PC-9 (cell line): ENCODE results near the gene EVC2. TPM values are rescaled to one million over a fixed set of nuclear protein-coding genes. Genes with fewer than 3 reads are reported as not detected.

Experiments used
- BruUV-seq: library from RNA; stranded (reverse); fragments of 400-500 nt; replicated peaks from 2 replicates; lab custom pipeline; 2021; lab: Mats Ljungman, UMichigan
- CTCF ChIA-PET: fragments of 300-600 bp; sonication (Branson Sonifier 250); formaldehyde crosslinking; loops from one replicate; lab custom pipeline; 2022; ENCODE audit warnings: antibody characterized with exemption; lab: Charles Lee
- POLR2A ChIA-PET: fragments of 300-600 bp; sonication (Branson Sonifier 250); formaldehyde crosslinking; loops from one replicate; lab custom pipeline; 2022; ENCODE audit warnings: antibody characterized with exemption; ENCODE audit not compliant: unreplicated experiment; lab: Charles Lee
- DNase-seq, 2 experiments: peaks; one replicate each; pipeline versions ENCODE4 v3.0.0 to v3.0.0-alpha.2; 2015 to 2022; ENCODE audit warnings: mixed read lengths in 1 of 2
- H2AFZ ChIP-seq: fragments of 200-600 bp; sonication (generic); 2 replicates; pipeline ENCODE4 v1.8.1; 2017; ENCODE audit warnings: antibody characterized with exemption
- H3F3A ChIP-seq: fragments of 200-600 bp; sonication (generic); 2 replicates; pipeline ENCODE4 v1.8.1; 2017; ENCODE audit warnings: antibody characterized with exemption, mild to moderate bottlenecking, low read depth; ENCODE audit not compliant: insufficient read depth
- H3K27ac ChIP-seq: fragments of 200-600 bp; sonication (generic); 2 replicates; pipeline ENCODE4 v1.6.1; 2016; ENCODE audit warnings: mixed run types
- H3K27me3 ChIP-seq: fragments of 200-600 bp; sonication (generic); 2 replicates; pipeline ENCODE4 v1.6.1; 2016; ENCODE audit warnings: low read depth, mixed run types; ENCODE audit not compliant: insufficient read depth
- H3K36me3 ChIP-seq: fragments of 200-600 bp; sonication (generic); 2 replicates; pipeline ENCODE4 v1.6.1; 2016; ENCODE audit warnings: low read depth, mixed run types
- H3K4me1 ChIP-seq: fragments of 200-600 bp; sonication (generic); replicated peaks from 2 replicates; pipeline ENCODE4 v1.6.1; 2016; ENCODE audit warnings: mixed run types; ENCODE audit not compliant: insufficient read depth
- H3K4me2 ChIP-seq: fragments of 200-600 bp; sonication (generic); 2 replicates; pipeline ENCODE4 v1.6.1; 2017; ENCODE audit warnings: mixed run types
- H3K4me3 ChIP-seq: fragments of 200-600 bp; sonication (generic); 2 replicates; pipeline ENCODE4 v1.6.1; 2016; ENCODE audit warnings: mixed run types
- H3K79me2 ChIP-seq: fragments of 200-600 bp; sonication (generic); 2 replicates; pipeline ENCODE4 v1.6.1; 2017; ENCODE audit warnings: low read depth, mixed run types
- H3K9me2 ChIP-seq: fragments of 200-600 bp; sonication (generic); 2 replicates; pipeline ENCODE4 v1.8.1; 2017; ENCODE audit warnings: mild to moderate bottlenecking; ENCODE audit not compliant: insufficient read depth
- H3K9me3 ChIP-seq: fragments of 200-600 bp; sonication (generic); 2 replicates; pipeline ENCODE4 v1.8.1; 2016; ENCODE audit warnings: low read depth; ENCODE audit not compliant: insufficient read depth
- H4K20me1 ChIP-seq: fragments of 200-600 bp; sonication (generic); 2 replicates; pipeline ENCODE4 v1.8.1; 2017; ENCODE audit not compliant: insufficient read depth
- CTCF ChIP-seq: fragments of 200-600 bp; sonication (generic); conservative IDR thresholded peaks from 2 replicates; pipeline ENCODE4 v1.6.1; 2017; ENCODE audit warnings: mixed run types, antibody characterized with exemption, mild to moderate bottlenecking, moderate library complexity
- EZH2 ChIP-seq: fragments of 200-600 bp; sonication (generic); IDR thresholded peaks from 2 replicates; pipeline ENCODE4 v1.8.0; 2017; ENCODE audit warnings: antibody characterized with exemption, low read depth
- intact Hi-C: fragments of 100-400 bp; cut with micrococcal nuclease; formaldehyde crosslinking; loops from one replicate; pipeline ENCODE4 v1.10.0; 2022; ENCODE audit not compliant: unreplicated experiment
- total RNA-seq: library from RNA; stranded (reverse); gene quantifications from 2 replicates; pipeline ENCODE4 v1.2.3, GENCODE V29; 2021

EVC2 gene
- total RNA-seq, 1 experiment from 2014 or later, result 1.4 TPM

GRCh38 chr4:5532100-5532499 is 176.3 kb downstream of the EVC2 start:
- POLR2A ChIA-PET, result no interaction called here
- BruUV-seq, result no TSS peak

DNA sequence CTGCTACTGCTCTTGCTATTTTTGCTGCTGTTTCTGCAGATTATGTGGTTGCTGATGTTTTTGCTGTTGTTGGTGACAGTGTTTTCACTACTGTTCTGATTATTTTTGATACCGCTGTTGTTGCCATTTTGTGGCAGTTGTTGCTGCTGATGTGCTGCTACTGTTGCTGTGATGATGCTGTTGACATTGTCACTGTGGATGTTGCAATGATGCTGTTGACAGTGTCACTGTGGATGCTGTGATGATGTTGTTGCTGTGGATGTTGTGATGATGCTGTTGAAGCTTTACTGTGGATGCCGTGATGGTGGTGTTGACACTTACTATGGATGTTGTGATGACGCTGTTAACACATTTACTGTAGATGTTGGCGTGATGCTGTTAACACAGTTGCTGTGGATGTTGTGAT is 180.3 kb downstream of the EVC2 start:
- ChIA-PET CTCF (no interaction called here), POLR2A (no interaction called here)
- no peak overlapping the region for H3K27ac ChIP-seq
- H3K4me3 ChIP-seq, result no peak overlapping the region
- BruUV-seq, result no TSS peak
- H3K79me2 ChIP-seq, result no peaks in the 10 kb centered on the region
- no peak overlapping the region for H3K4me2 ChIP-seq
- no peaks in the 10 kb centered on the region for H4K20me1 ChIP-seq
- no peaks in the 10 kb centered on the region for H3K36me3 ChIP-seq
- no peaks in the 10 kb centered on the region for H3F3A ChIP-seq
- H3K9me2 ChIP-seq, result no peaks in the 10 kb centered on the region
- DNase-seq, result no peak
- no peaks in the 10 kb centered on the region for H3K4me1 ChIP-seq
- H3K9me3 ChIP-seq, result no peaks in the 10 kb centered on the region
- TF ChIP-seq EZH2 (no peak), CTCF (no peak)
- intact Hi-C loops, result no loop called here
- no peak overlapping the region for H2AFZ ChIP-seq
- peaks cover 5% of the 10 kb centered on the region; the same call in 1 of the 2 replicates for H3K27me3 ChIP-seq

More at GRCh38 chr4:5532100-5532499, 176.3 kb downstream of the EVC2 start:
- TF ChIP-seq EZH2, result no peak
- no peak for TF ChIP-seq CTCF
- Histone ChIP-seq H3K9me2 (no peaks in the 10 kb centered on the region), H3K4me1 (no peaks in the 10 kb centered on the region), H4K20me1 (no peaks in the 10 kb centered on the region), H3K36me3 (no peaks in the 10 kb centered on the region), H3K4me2 (no peak overlapping the region), H3K27ac (no peak overlapping the region), H3K9me3 (no peaks in the 10 kb centered on the region), H2AFZ (no peak overlapping the region), H3K27me3 (peaks cover 13% of the 10 kb centered on the region; the same call in 1 of the 2 replicates), H3K79me2 (no peaks in the 10 kb centered on the region), H3K4me3 (no peak overlapping the region), H3F3A (no peaks in the 10 kb centered on the region)
- CTCF ChIA-PET, result no interaction called here
- no peak for DNase-seq
- intact Hi-C loops, result no loop called here

GRCh38 chr4:5527211-5527610 is 181.1 kb downstream of the EVC2 start:
- H3K4me2 ChIP-seq, result no peak overlapping the region
- TF ChIP-seq EZH2, result no peak
- no peak for TF ChIP-seq CTCF
- no peak for DNase-seq
- CTCF ChIA-PET, result no interaction called here
- no peaks in the 10 kb centered on the region for H4K20me1 ChIP-seq
- H3K9me3 ChIP-seq, result no peaks in the 10 kb centered on the region
- intact Hi-C loops, result no loop called here
- no peaks in the 10 kb centered on the region for H3K27me3 ChIP-seq
- H3K27ac ChIP-seq, result no peak overlapping the region
- no peak overlapping the region for H2AFZ ChIP-seq
- no peaks in the 10 kb centered on the region for H3K36me3 ChIP-seq
- no TSS peak for BruUV-seq
- H3K4me3 ChIP-seq, result no peak overlapping the region
- no peaks in the 10 kb centered on the region for H3K79me2 ChIP-seq
- POLR2A ChIA-PET, result no interaction called here
- no peaks in the 10 kb centered on the region for H3K9me2 ChIP-seq
- no peaks in the 10 kb centered on the region for H3F3A ChIP-seq
- H3K4me1 ChIP-seq, result no peaks in the 10 kb centered on the region
